DMS 273 treated with DMSO at 0.1 percent for 48 hours (cell line): Measurements from ENCODE around the gene POC1A.
"Not testable (repeated sequence)": the region's sequence is repeated elsewhere in the genome, so short reads cannot be mapped to it uniquely, and the experiment has no call there.

ENCODE experiments used
- DNase-seq: peaks from one replicate; lab custom pipeline; 2025; lab: John Stamatoyannopoulos, UW

The POC1A gene

GRCh38 chr3:52046902-52047239, 107.4 kb downstream of the POC1A start:
- DNase-seq = no peak

GRCh38 chr3:52046186-52046901, 107.9 kb downstream of the POC1A start:
- no peak for DNase-seq

- DNase-seq = no peak
These were observed 109.2 kb downstream of the POC1A start for GRCh38 chr3:52044869-52045619.

GRCh38 chr3:52043750-52044149, 110.5 kb downstream of the POC1A start:
- no peak for DNase-seq

- DNase-seq = not testable (repeated sequence)
These were observed 111.2 kb downstream of the POC1A start for GRCh38 chr3:52043039-52043438.

- DNase-seq = no peak
These were observed 113.0 kb downstream of the POC1A start for GRCh38 chr3:52041118-52041731.

GRCh38 chr3:52040600-52040999, 113.6 kb downstream of the POC1A start:
- no peak for DNase-seq

GRCh38 chr3:52039846-52040245, 114.4 kb downstream of the POC1A start:
- no peak for DNase-seq

GRCh38 chr3:52039426-52039825, 114.8 kb downstream of the POC1A start:
- no peak for DNase-seq

GRCh38 chr3:52038227-52038626, 116.0 kb downstream of the POC1A start:
- DNase-seq = no peak

- no peak for DNase-seq
These were observed 116.9 kb downstream of the POC1A start for GRCh38 chr3:52037291-52037690.

- no peak for DNase-seq
These were observed 117.4 kb downstream of the POC1A start for GRCh38 chr3:52036829-52037228.

- DNase-seq = no peak
These were observed 118.0 kb downstream of the POC1A start for GRCh38 chr3:52036222-52036694.

GRCh38 chr3:52034651-52035050, 119.6 kb downstream of the POC1A start:
- no peak for DNase-seq

- no peak for DNase-seq
These were observed 120.0 kb downstream of the POC1A start for GRCh38 chr3:52034212-52034611.

- not testable (repeated sequence) for DNase-seq
These were observed 120.5 kb downstream of the POC1A start for GRCh38 chr3:52033748-52034147.

- DNase-seq = no peak
These were observed 121.4 kb downstream of the POC1A start for GRCh38 chr3:52032702-52033408.

- no peak for DNase-seq
These were observed 122.3 kb downstream of the POC1A start for GRCh38 chr3:52031896-52032295.

- no peak for DNase-seq
These were observed 123.4 kb downstream of the POC1A start for GRCh38 chr3:52030714-52031310.

- DNase-seq = no peak
These were observed 124.7 kb downstream of the POC1A start for GRCh38 chr3:52029535-52029934.

GRCh38 chr3:52029053-52029452, 125.2 kb downstream of the POC1A start:
- DNase-seq = no peak

GRCh38 chr3:52028572-52028971, 125.7 kb downstream of the POC1A start:
- peak; percentile 62 for DNase-seq
